GM12872 (cell line): Measurements from ENCODE around the gene ALS2CL.

Source experiments
- CTCF ChIP-seq: IDR thresholded peaks from 3 replicates; pipeline ENCODE4 v1.5.1; 2011; ENCODE audit warnings: low read depth, mild to moderate bottlenecking, low read length, moderate library complexity; ENCODE audit not compliant: insufficient read depth

Gene ALS2CL

GRCh38 chr3:46731795-46732194 lies 38.3 kb upstream of the ALS2CL start:
- TF ChIP-seq CTCF, result no peak

GRCh38 chr3:46730819-46731218 lies 37.3 kb upstream of the ALS2CL start:
- TF ChIP-seq CTCF, result no peak

GRCh38 chr3:46729038-46729437 lies 35.6 kb upstream of the ALS2CL start:
- no peak for TF ChIP-seq CTCF

- TF ChIP-seq CTCF, result no peak
These were observed 32.3 kb upstream of the ALS2CL start for GRCh38 chr3:46725621-46726314.

GRCh38 chr3:46724424-46724823 lies 30.9 kb upstream of the ALS2CL start:
- no peak for TF ChIP-seq CTCF

GRCh38 chr3:46722443-46722842 lies 29.0 kb upstream of the ALS2CL start:
- no peak for TF ChIP-seq CTCF

GRCh38 chr3:46721009-46721408 lies 27.5 kb upstream of the ALS2CL start:
- no peak for TF ChIP-seq CTCF
